Panc1 (cell line): ENCODE measurements around the gene ZNF691. TPM values are rescaled to one million over a fixed set of nuclear protein-coding genes. Genes with fewer than 3 reads are reported as not detected.

Source experiments
- ATAC-seq: fragments of 200-7000 bp; cut with Tn5 transposase; 2 replicates; pipeline ENCODE4 v1.9.1; 2020; ENCODE audit warnings: mild to moderate bottlenecking, moderate library complexity
- BruUV-seq: library from RNA; stranded (reverse); fragments of 400-500 nt; replicated peaks from 2 replicates; lab custom pipeline; 2021; lab: Mats Ljungman, UMichigan
- CTCF ChIA-PET: fragments of 300-600 bp; sonication (Branson Sonifier 250); formaldehyde crosslinking; loops from one replicate; lab custom pipeline; 2022; ENCODE audit warnings: antibody characterized with exemption; lab: Charles Lee
- POLR2A ChIA-PET: fragments of 300-600 bp; sonication (Branson Sonifier 250); formaldehyde crosslinking; loops from one replicate; lab custom pipeline; 2022; ENCODE audit warnings: antibody characterized with exemption; lab: Charles Lee
- DNase-seq: peaks from one replicate; pipeline ENCODE4 v3.0.0-alpha.2; 2010; ENCODE audit warnings: low read depth, low spot score
- H3K27ac ChIP-seq: 2 replicates; pipeline ENCODE4 v1.5.1; 2011; ENCODE audit warnings: mild to moderate bottlenecking, low read length, inconsistent platforms
- H3K27me3 ChIP-seq: fragments of 200-500 bp; sonication (Bioruptor generic); 2 replicates; pipeline ENCODE4 v1.6.0; 2014; ENCODE audit warnings: low read length, inconsistent platforms; ENCODE audit not compliant: control insufficient read depth, insufficient read depth
- H3K36me3 ChIP-seq: fragments of 200-500 bp; sonication (Bioruptor generic); 2 replicates; pipeline ENCODE4 v1.5.1; 2014; ENCODE audit warnings: inconsistent platforms, mild to moderate bottlenecking, low read length, moderate library complexity; ENCODE audit not compliant: control insufficient read depth, insufficient read depth
- H3K4me1 ChIP-seq: 2 replicates; pipeline ENCODE4 v1.5.1; 2011; ENCODE audit warnings: inconsistent platforms, mild to moderate bottlenecking, low read length, moderate library complexity; ENCODE audit not compliant: control insufficient read depth, insufficient read depth
- H3K4me3 ChIP-seq, 2 experiments: 2 replicates each; pipeline ENCODE4 v1.5.1; 2011 to 2012; ENCODE audit warnings: low read depth in 2 of 2, low read length in 2 of 2, mild to moderate bottlenecking in 2 of 2, inconsistent platforms in 1 of 2, moderate library complexity in 1 of 2
- H3K9me3 ChIP-seq: fragments of 200-500 bp; sonication (Bioruptor generic); 2 replicates; pipeline ENCODE4 v1.5.1; 2014; ENCODE audit warnings: low read depth, mild to moderate bottlenecking, inconsistent platforms, low read length, moderate library complexity; ENCODE audit not compliant: control insufficient read depth, insufficient read depth
- CTCF ChIP-seq: fragments of 450-650 bp; IDR thresholded peaks from 2 replicates; pipeline ENCODE4 v1.5.1; 2017; ENCODE audit warnings: mild to moderate bottlenecking
- POLR2AphosphoS5 ChIP-seq: IDR thresholded peaks from 2 replicates; pipeline ENCODE4 v1.6.1; 2012; ENCODE audit warnings: mild to moderate bottlenecking, low read depth, low read length, moderate library complexity
- SIN3A ChIP-seq: IDR thresholded peaks from 2 replicates; pipeline ENCODE4 v1.6.1; 2012; ENCODE audit warnings: low read depth, mild to moderate bottlenecking, low read length, moderate library complexity, borderline replicate concordance; ENCODE audit not compliant: insufficient read depth
- TCF7L2 ChIP-seq: IDR thresholded peaks from 2 replicates; pipeline ENCODE4 v1.6.1; 2011; ENCODE audit warnings: mild to moderate bottlenecking, low read depth, low read length, inconsistent platforms
- in situ Hi-C: cut with HindIII; loops from 2 replicates; pipeline ENCODE4 v1.10.0; 2016; ENCODE audit warnings: low sequenced_read_pairs, low pct_unique_long_range_greater_than_20kb
- intact Hi-C: fragments of 100-400 bp; cut with micrococcal nuclease; formaldehyde crosslinking; loops from one replicate; pipeline ENCODE4 v1.10.0; 2022; ENCODE audit not compliant: unreplicated experiment
- total RNA-seq: library from RNA; stranded (reverse); gene quantifications from one replicate; pipeline ENCODE4 v1.2.1, GENCODE V29; 2021; ENCODE audit not compliant: unreplicated experiment
- TF ChIP-seq, protein P1 (sequence below), 2 experiments: IDR thresholded peaks; 2 replicates each; pipeline ENCODE4 v1.6.1; 2011 to 2012; ENCODE audit warnings: low read depth in 2 of 2, control low read depth in 1 of 2, low read length in 1 of 2, mild to moderate bottlenecking in 1 of 2, moderate library complexity in 1 of 2; ENCODE audit not compliant: insufficient read depth in 1 of 2

Gene ZNF691
- total RNA-seq, 1 experiment from 2014 or later, result 9.9 TPM

- intact Hi-C loops (no loop called here), in situ Hi-C loops (no loop called here)
- Histone ChIP-seq H3K27me3 (no peaks in the 10 kb centered on the region), H3K27ac (no peak overlapping the region), H3K4me1 (peaks cover 5% of the 10 kb centered on the region; the same call in 1 of the 2 replicates), H3K9me3 (no peaks in the 10 kb centered on the region), H3K4me3 (no peak overlapping the region), H3K36me3 (no peaks in the 10 kb centered on the region)
- ChIA-PET CTCF (no interaction called here), POLR2A (interaction anchor here (0.5 kb wide), 1 partner anchor 115 kb away, joined by 5 read pairs; no protein-coding TSS in a partner anchor)
- TF ChIP-seq SIN3A (no peak), POLR2AphosphoS5 (no peak), TCF7L2 (no peak), CTCF (no peak)
- TF ChIP-seq, protein P1, sequence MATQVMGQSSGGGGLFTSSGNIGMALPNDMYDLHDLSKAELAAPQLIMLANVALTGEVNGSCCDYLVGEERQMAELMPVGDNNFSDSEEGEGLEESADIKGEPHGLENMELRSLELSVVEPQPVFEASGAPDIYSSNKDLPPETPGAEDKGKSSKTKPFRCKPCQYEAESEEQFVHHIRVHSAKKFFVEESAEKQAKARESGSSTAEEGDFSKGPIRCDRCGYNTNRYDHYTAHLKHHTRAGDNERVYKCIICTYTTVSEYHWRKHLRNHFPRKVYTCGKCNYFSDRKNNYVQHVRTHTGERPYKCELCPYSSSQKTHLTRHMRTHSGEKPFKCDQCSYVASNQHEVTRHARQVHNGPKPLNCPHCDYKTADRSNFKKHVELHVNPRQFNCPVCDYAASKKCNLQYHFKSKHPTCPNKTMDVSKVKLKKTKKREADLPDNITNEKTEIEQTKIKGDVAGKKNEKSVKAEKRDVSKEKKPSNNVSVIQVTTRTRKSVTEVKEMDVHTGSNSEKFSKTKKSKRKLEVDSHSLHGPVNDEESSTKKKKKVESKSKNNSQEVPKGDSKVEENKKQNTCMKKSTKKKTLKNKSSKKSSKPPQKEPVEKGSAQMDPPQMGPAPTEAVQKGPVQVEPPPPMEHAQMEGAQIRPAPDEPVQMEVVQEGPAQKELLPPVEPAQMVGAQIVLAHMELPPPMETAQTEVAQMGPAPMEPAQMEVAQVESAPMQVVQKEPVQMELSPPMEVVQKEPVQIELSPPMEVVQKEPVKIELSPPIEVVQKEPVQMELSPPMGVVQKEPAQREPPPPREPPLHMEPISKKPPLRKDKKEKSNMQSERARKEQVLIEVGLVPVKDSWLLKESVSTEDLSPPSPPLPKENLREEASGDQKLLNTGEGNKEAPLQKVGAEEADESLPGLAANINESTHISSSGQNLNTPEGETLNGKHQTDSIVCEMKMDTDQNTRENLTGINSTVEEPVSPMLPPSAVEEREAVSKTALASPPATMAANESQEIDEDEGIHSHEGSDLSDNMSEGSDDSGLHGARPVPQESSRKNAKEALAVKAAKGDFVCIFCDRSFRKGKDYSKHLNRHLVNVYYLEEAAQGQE (IDR thresholded peaks at IDR 0.05; ENCODE audit: insufficient read depth in 1 of 2, low read depth in 2 of 2, low read length in 1 of 2), result no peak
- no peak for DNase-seq
- BruUV-seq, result no TSS peak
- ATAC-seq, result no peak
These were observed 4.8 kb upstream of the ZNF691 start for GRCh38 chr1:42841440-42842147.

GRCh38 chr1:42844592-42845140 is 1.7 kb upstream of the ZNF691 start:
- no peak for DNase-seq

More at GRCh38 chr1:42844592-42845140, 1.7 kb upstream of the ZNF691 start:
- CTCF ChIA-PET, result interaction anchor here (0.9 kb wide), 1 partner anchor 87 kb away, joined by 3 read pairs; no protein-coding TSS in a partner anchor
- no peak overlapping the region for H3K4me3 ChIP-seq
- H3K36me3 ChIP-seq, result no peaks in the 10 kb centered on the region
- peaks cover 5% of the 10 kb centered on the region for H3K4me1 ChIP-seq
- no peaks in the 10 kb centered on the region for H3K9me3 ChIP-seq
- H3K27ac ChIP-seq, result no peak overlapping the region
- POLR2A ChIA-PET, result no interaction called here
- no peak for ATAC-seq
- TF ChIP-seq, protein P1 (IDR thresholded peaks at IDR 0.05; ENCODE audit: insufficient read depth in 1 of 2, low read depth in 2 of 2, low read length in 1 of 2), result no peak
- TF ChIP-seq TCF7L2 (no peak), SIN3A (no peak), POLR2AphosphoS5 (no peak), CTCF (no peak)
- no peaks in the 10 kb centered on the region for H3K27me3 ChIP-seq
- BruUV-seq, result no TSS peak
- intact Hi-C loops (no loop called here), in situ Hi-C loops (no loop called here)
